Fibroblast of lung (primary cell): ENCODE data around the gene ZCCHC17. TPM values are rescaled to one million over a fixed set of nuclear protein-coding genes. Genes with fewer than 3 reads are reported as not detected.

Experiments used
- DNase-seq, 2 donors: peaks; one replicate each; pipeline versions ENCODE4 v3.0.0 to v3.0.0-alpha.2; 2010; ENCODE audit warnings: low read depth in 2 of 2
- H2AFZ ChIP-seq: 2 replicates; pipeline ENCODE4 v1.5.1; 2012; ENCODE audit warnings: low read length, control low read depth, inconsistent platforms
- H3K27ac ChIP-seq: 2 replicates; pipeline ENCODE4 v1.5.1; 2011; ENCODE audit warnings: low read length, control low read depth; ENCODE audit not compliant: insufficient read depth
- H3K27me3 ChIP-seq: 2 replicates; pipeline ENCODE4 v1.5.1; 2011; ENCODE audit warnings: mild to moderate bottlenecking, low read length; ENCODE audit not compliant: control insufficient read depth, insufficient read depth
- H3K36me3 ChIP-seq: 2 replicates; pipeline ENCODE4 v1.5.1; 2011; ENCODE audit warnings: low read length; ENCODE audit not compliant: control insufficient read depth, insufficient read depth
- H3K4me1 ChIP-seq: 2 replicates; pipeline ENCODE4 v1.5.1; 2011; ENCODE audit warnings: low read length; ENCODE audit not compliant: control insufficient read depth, insufficient read depth; ENCODE audit errors: extremely low read depth
- H3K4me2 ChIP-seq: 2 replicates; pipeline ENCODE4 v1.5.1; 2011; ENCODE audit warnings: low read length, control low read depth; ENCODE audit not compliant: insufficient read depth; ENCODE audit errors: extremely low read depth
- H3K4me3 ChIP-seq, 4 experiments: fragments of 200-600 bp in 1 of 4; sonication (generic) in 1 of 4; replicated peaks in 1 of 4; 2 replicates each; pipeline ENCODE4 v1.5.1; 2011 to 2016; ENCODE audit warnings: low read length in 4 of 4, low read depth in 3 of 4, mild to moderate bottlenecking in 3 of 4, control low read depth in 2 of 4, inconsistent platforms in 1 of 4, mixed read lengths in 1 of 4; ENCODE audit not compliant: insufficient read depth in 1 of 4; ENCODE audit errors: control extremely low read depth in 1 of 4
- H3K79me2 ChIP-seq: 2 replicates; pipeline ENCODE4 v1.5.1; 2012; ENCODE audit warnings: mild to moderate bottlenecking, low read length, inconsistent platforms; ENCODE audit not compliant: control insufficient read depth, insufficient read depth
- H3K9ac ChIP-seq: 2 replicates; pipeline ENCODE4 v1.5.1; 2011; ENCODE audit warnings: mild to moderate bottlenecking, low read length, control low read depth; ENCODE audit not compliant: insufficient read depth
- H3K9me3 ChIP-seq: 2 replicates; pipeline ENCODE4 v1.5.1; 2012; ENCODE audit warnings: low read depth, low read length; ENCODE audit not compliant: control insufficient read depth, insufficient read depth
- H4K20me1 ChIP-seq: 2 replicates; pipeline ENCODE4 v1.5.1; 2011; ENCODE audit warnings: low read length; ENCODE audit not compliant: control insufficient read depth, insufficient read depth; ENCODE audit errors: extremely low read depth
- EZH2 ChIP-seq: IDR thresholded peaks from 2 replicates; pipeline ENCODE4 v1.5.1; 2012; ENCODE audit warnings: low read length, control low read depth, mild to moderate bottlenecking; ENCODE audit errors: missing control alignments
- polyA plus RNA-seq, 2 donors: library from polyadenylated mRNA; depleted of rRNA in 1 of 2; stranded (reverse) in 1 of 2; unstranded in 1 of 2; fragments of >200 nt; gene quantifications; 2 replicates each; pipeline ENCODE4 v1.2.1, GENCODE V29; 2011 to 2012; ENCODE audit warnings: missing spikeins in 1 of 2
- total RNA-seq: library from RNA; depleted of rRNA; stranded (reverse); fragments of >200 nt; gene quantifications from 2 replicates; pipeline ENCODE4 v1.2.1, GENCODE V29; 2014
- TF ChIP-seq, protein P1 (sequence below), 2 donors: IDR thresholded peaks in 1 of 2; conservative IDR thresholded peaks in 1 of 2; 1 replicate in 1 of 2; 2 replicates in 1 of 2; pipeline ENCODE4 v1.5.1; 2011 to 2012; ENCODE audit warnings: low read length in 2 of 2, control low read depth in 1 of 2, inconsistent platforms in 1 of 2, low read depth in 1 of 2, mild to moderate bottlenecking in 1 of 2

The ZCCHC17 gene
- total and polyA plus RNA-seq, 2 donors (not counting 1 experiment from before 2014, with no cell fraction given), result 34.0 to 62.3 TPM

DNA sequence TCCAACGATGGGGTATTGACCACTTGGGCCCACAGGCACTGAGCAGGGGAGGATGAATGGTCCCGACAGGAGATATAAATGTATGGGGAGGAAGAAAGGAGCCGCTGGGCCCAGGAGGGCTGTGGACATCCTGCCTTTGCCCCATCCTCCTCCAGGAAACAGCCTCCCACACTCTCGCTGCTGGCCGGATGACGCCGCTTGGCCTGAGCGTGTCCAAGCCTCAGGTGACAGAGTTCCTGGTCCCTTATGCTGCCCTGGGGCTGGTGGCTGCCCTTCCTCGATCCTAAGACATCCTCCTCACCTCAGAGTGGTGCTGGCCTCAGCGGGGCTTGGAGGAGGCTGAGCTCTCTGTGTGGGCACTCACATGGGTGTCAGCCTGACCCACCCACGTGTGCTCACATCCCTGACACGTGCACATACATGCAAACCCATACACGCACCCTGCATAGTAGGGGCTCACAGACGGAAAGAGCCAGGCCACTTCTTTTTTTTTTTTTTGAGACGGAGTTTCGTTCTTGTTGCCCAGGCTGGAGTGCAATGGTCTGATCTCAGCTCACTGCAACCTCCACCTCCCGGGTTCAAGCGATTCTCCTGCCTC lies 110.3 kb downstream of the ZCCHC17 start:
- no peak overlapping the region for H3K4me2 ChIP-seq
- no peak overlapping the region for H3K27ac ChIP-seq
- H3K36me3 ChIP-seq, result no peaks in the 10 kb centered on the region
- no peaks in the 10 kb centered on the region for H3K9me3 ChIP-seq
- no peaks in the 10 kb centered on the region for H4K20me1 ChIP-seq
- no peak overlapping the region for H3K9ac ChIP-seq
- H3K27me3 ChIP-seq, result no peaks in the 10 kb centered on the region
- no peaks in the 10 kb centered on the region for H3K79me2 ChIP-seq
- peaks cover 22% of the 10 kb centered on the region for H3K4me1 ChIP-seq
- no peak overlapping the region for H2AFZ ChIP-seq
- H3K4me3 ChIP-seq, result no peak overlapping the region
- no peak for TF ChIP-seq EZH2
- TF ChIP-seq, protein P1, sequence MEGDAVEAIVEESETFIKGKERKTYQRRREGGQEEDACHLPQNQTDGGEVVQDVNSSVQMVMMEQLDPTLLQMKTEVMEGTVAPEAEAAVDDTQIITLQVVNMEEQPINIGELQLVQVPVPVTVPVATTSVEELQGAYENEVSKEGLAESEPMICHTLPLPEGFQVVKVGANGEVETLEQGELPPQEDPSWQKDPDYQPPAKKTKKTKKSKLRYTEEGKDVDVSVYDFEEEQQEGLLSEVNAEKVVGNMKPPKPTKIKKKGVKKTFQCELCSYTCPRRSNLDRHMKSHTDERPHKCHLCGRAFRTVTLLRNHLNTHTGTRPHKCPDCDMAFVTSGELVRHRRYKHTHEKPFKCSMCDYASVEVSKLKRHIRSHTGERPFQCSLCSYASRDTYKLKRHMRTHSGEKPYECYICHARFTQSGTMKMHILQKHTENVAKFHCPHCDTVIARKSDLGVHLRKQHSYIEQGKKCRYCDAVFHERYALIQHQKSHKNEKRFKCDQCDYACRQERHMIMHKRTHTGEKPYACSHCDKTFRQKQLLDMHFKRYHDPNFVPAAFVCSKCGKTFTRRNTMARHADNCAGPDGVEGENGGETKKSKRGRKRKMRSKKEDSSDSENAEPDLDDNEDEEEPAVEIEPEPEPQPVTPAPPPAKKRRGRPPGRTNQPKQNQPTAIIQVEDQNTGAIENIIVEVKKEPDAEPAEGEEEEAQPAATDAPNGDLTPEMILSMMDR (conservative IDR thresholded peaks at IDR 0.05 in 1 of 2, IDR thresholded peaks at IDR 0.05 in 1 of 2; ENCODE audit: low read depth in 1 of 2, low read length in 2 of 2), result no peak
- no peak for DNase-seq

DNA sequence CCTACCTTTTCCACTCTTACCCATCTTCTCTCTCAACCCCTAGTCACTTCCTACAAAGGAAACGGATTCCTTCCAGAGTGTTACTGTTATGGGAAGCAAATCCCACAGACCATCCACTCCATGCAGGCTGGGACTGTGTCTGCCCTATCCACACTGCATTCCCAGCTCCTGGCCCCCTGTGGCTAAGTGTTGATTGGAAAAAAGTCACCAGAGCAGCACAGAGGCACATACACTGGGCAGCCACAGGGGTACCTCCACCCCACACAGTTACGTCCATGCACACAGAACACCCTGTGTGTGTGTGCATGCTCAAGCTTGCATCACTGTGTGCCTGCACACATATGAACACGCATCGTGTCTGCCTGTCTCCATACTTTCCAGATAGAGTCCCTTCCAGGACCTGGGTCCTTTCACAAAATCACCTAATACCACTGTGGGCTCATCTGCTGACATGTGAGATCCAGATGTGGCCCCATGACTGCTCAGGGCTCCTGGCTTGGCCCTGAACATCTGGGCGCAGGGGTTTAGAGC lies 112.0 kb downstream of the ZCCHC17 start:
- no peaks in the 10 kb centered on the region for H3K36me3 ChIP-seq
- H3K4me1 ChIP-seq, result peaks cover 28% of the 10 kb centered on the region
- H3K4me2 ChIP-seq, result peak overlapping the region; percentile 32
- H4K20me1 ChIP-seq, result no peaks in the 10 kb centered on the region
- H3K27ac ChIP-seq, result no peak overlapping the region
- no peak overlapping the region for H3K9ac ChIP-seq
- no peaks in the 10 kb centered on the region for H3K9me3 ChIP-seq
- peaks cover 10% of the 10 kb centered on the region for H3K79me2 ChIP-seq
- no peaks in the 10 kb centered on the region for H3K27me3 ChIP-seq
- H3K4me3 ChIP-seq, result no peak overlapping the region
- DNase-seq, result no peak
- H2AFZ ChIP-seq, result no peak overlapping the region
- TF ChIP-seq, protein P1 (conservative IDR thresholded peaks at IDR 0.05 in 1 of 2, IDR thresholded peaks at IDR 0.05 in 1 of 2; ENCODE audit: low read depth in 1 of 2, low read length in 2 of 2), result no peak
- no peak for TF ChIP-seq EZH2

DNA sequence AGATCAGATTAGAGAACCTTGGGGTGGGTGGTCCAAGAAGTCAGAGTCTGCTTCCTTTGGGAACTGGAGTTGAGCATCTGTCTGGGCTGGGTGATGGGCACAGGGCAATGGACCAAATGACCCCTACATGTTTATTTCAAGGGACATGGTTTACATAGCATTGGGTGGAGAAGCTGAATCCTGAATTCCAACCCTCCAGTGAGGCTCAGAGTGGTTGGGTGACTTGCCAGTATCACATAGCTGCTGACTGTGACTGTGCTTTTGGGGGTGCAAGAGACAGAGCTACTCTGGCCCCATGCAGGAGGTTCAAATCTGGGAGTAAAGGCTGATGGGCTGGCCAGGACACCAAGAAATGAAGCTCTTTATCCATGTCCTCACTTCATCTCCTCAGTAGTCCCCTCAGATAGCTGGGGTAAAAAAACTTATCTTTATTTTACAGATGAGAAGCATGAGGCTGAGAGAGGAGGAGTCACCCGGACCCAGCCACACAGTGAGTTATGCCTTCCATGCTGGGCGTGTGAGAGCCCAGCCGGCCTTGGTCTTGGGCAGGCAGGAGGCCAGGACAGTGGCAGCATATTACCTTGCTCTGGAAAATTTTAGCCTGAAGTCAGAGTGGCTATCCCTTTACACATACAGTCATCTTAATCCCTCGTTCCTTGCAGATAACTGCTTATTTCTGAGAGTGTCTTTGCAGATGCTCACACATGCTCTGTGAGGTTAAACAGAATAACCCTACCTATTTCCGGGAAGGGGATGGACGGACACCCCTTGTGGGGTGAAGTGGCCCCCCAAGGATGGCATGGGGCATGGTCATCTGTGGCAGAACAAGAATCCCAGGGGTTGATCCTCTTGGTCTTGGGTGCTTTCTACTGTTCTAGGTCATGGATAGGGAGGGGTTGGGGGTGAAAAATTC lies 113.4 kb downstream of the ZCCHC17 start:
- H3K9ac ChIP-seq, result no peak overlapping the region
- peaks cover 28% of the 10 kb centered on the region for H3K4me1 ChIP-seq
- H3K27me3 ChIP-seq, result no peaks in the 10 kb centered on the region
- no peak for TF ChIP-seq EZH2
- H3K4me2 ChIP-seq, result peak overlapping the region; percentile 28
- H3K4me3 ChIP-seq, result no peak overlapping the region
- H4K20me1 ChIP-seq, result no peaks in the 10 kb centered on the region
- no peak overlapping the region for H3K27ac ChIP-seq
- peaks cover 23% of the 10 kb centered on the region for H3K79me2 ChIP-seq
- H3K36me3 ChIP-seq, result peaks cover 1% of the 10 kb centered on the region
- no peak for DNase-seq
- H3K9me3 ChIP-seq, result no peaks in the 10 kb centered on the region
- no peak overlapping the region for H2AFZ ChIP-seq
